Uterus (tissue), 4 donors: ENCODE results near the gene NPTX1. TPM values are rescaled to one million over a fixed set of nuclear protein-coding genes. Genes with fewer than 3 reads are reported as not detected.

Experiments
- DNase-seq, 2 donors: peaks; one replicate each; pipeline ENCODE4 v3.0.0-alpha.2; 2019 to 2020
- H3K27ac ChIP-seq, 2 donors: fragments of 200-600 bp; sonication (generic); 1 replicate in 1 of 2; 2 replicates in 1 of 2; pipeline ENCODE4 v1.5.1; 2016 to 2018
- H3K27me3 ChIP-seq, 2 donors: fragments of 200-600 bp; sonication (generic); one replicate each; pipeline ENCODE4 v1.5.1; 2018 to 2019; ENCODE audit warnings: control low read depth in 1 of 2
- H3K36me3 ChIP-seq, 2 donors: fragments of 200-600 bp; sonication (generic); one replicate each; pipeline ENCODE4 v1.5.1; 2019; ENCODE audit warnings: control low read depth in 1 of 2
- H3K4me1 ChIP-seq, 2 donors: fragments of 200-600 bp; sonication (generic); one replicate each; pipeline ENCODE4 v1.5.1; 2018 to 2019; ENCODE audit warnings: control low read depth in 1 of 2
- H3K4me3 ChIP-seq, 2 donors: fragments of 200-600 bp; sonication (generic); 1 replicate in 1 of 2; 2 replicates in 1 of 2; pipeline ENCODE4 v1.5.1; 2018 to 2019; ENCODE audit warnings: mild to moderate bottlenecking in 1 of 2
- H3K9me3 ChIP-seq, 2 donors: fragments of 200-600 bp; sonication (generic); one replicate each; pipeline ENCODE4 v1.5.1; 2019; ENCODE audit warnings: control low read depth in 1 of 2
- CTCF ChIP-seq, 4 experiments: fragments of 200-600 bp in 2 of 4; fragments of 450-650 bp in 2 of 4; sonication (generic) in 2 of 4; IDR thresholded peaks; one replicate each; pipeline ENCODE4 v1.5.1; 2016 to 2019; ENCODE audit warnings: antibody characterized with exemption in 4 of 4, mild to moderate bottlenecking in 2 of 4, moderate library complexity in 1 of 4
- POLR2A ChIP-seq, 2 donors: fragments of 450-650 bp; IDR thresholded peaks; one replicate each; pipeline ENCODE4 v1.6.1; 2016; ENCODE audit warnings: antibody characterized with exemption in 2 of 2, mild to moderate bottlenecking in 1 of 2, moderate library complexity in 1 of 2
- intact Hi-C: fragments of 100-400 bp; cut with DNase I; formaldehyde crosslinking; loops from one replicate; pipeline ENCODE4 v1.15.1; 2023; ENCODE audit warnings: low total_unique reads
- total RNA-seq, 4 donors: library from RNA; depleted of rRNA in 3 of 4; stranded (reverse); fragments of >200 nt in 3 of 4; gene quantifications; one replicate each; pipeline versions ENCODE4 v1.1.0 to v1.2.4, GENCODE V29; 2014 to 2023
- donor health status: DM: yes; HTN: yes; CAD: no.

The NPTX1 gene
- total RNA-seq, 4 donors from 2014 or later: 1.6 to 2.1 TPM; not detected in 2

- Histone ChIP-seq H3K9me3 (no peaks in the 10 kb centered on the region), H3K27ac (no peak overlapping the region), H3K4me1 (no peaks in the 10 kb centered on the region), H3K36me3 (no peaks in the 10 kb centered on the region), H3K27me3 (no peaks in the 10 kb centered on the region), H3K4me3 (no peak overlapping the region)
- TF ChIP-seq CTCF (IDR thresholded peaks at IDR 0.05) (no peak), POLR2A (IDR thresholded peaks at IDR 0.05) (no peak)
- no peak for DNase-seq
- intact Hi-C loops: no loop called here
These were observed 42.8 kb upstream of the NPTX1 start for GRCh38 chr17:80519091-80519781.

GRCh38 chr17:80518392-80518791, 42.0 kb upstream of the NPTX1 start:
- Histone ChIP-seq H3K27ac (no peak overlapping the region), H3K9me3 (no peaks in the 10 kb centered on the region), H3K4me3 (no peak overlapping the region), H3K4me1 (no peaks in the 10 kb centered on the region), H3K36me3 (no peaks in the 10 kb centered on the region), H3K27me3 (no peaks in the 10 kb centered on the region)
- intact Hi-C loops: no loop called here
- TF ChIP-seq POLR2A (IDR thresholded peaks at IDR 0.05) (no peak), CTCF (IDR thresholded peaks at IDR 0.05) (no peak)
- no peak for DNase-seq

- intact Hi-C loops: no loop called here
- no peaks in the 10 kb centered on the region for H3K9me3 ChIP-seq
- no peak for DNase-seq
These were observed 41.2 kb upstream of the NPTX1 start for GRCh38 chr17:80517641-80518040.

GRCh38 chr17:80516171-80516932, 39.9 kb upstream of the NPTX1 start:
- H3K36me3 ChIP-seq: no peaks in the 10 kb centered on the region
- H3K4me3 ChIP-seq: no peak overlapping the region
- no peak for DNase-seq
- H3K27ac ChIP-seq: no peak overlapping the region
- no peaks in the 10 kb centered on the region for H3K27me3 ChIP-seq
- no peak for TF ChIP-seq POLR2A (IDR thresholded peaks at IDR 0.05)
- no peak for TF ChIP-seq CTCF (IDR thresholded peaks at IDR 0.05)
- intact Hi-C loops: no loop called here
- no peaks in the 10 kb centered on the region for H3K9me3 ChIP-seq
- no peaks in the 10 kb centered on the region for H3K4me1 ChIP-seq

More at GRCh38 chr17:80517641-80518040, 41.2 kb upstream of the NPTX1 start:
- no peaks in the 10 kb centered on the region for H3K4me1 ChIP-seq
- no peaks in the 10 kb centered on the region for H3K27me3 ChIP-seq
- no peak overlapping the region for H3K4me3 ChIP-seq
- no peak overlapping the region for H3K27ac ChIP-seq
- no peak for TF ChIP-seq CTCF (IDR thresholded peaks at IDR 0.05)
- TF ChIP-seq POLR2A (IDR thresholded peaks at IDR 0.05): no peak
- H3K36me3 ChIP-seq: no peaks in the 10 kb centered on the region

DNA sequence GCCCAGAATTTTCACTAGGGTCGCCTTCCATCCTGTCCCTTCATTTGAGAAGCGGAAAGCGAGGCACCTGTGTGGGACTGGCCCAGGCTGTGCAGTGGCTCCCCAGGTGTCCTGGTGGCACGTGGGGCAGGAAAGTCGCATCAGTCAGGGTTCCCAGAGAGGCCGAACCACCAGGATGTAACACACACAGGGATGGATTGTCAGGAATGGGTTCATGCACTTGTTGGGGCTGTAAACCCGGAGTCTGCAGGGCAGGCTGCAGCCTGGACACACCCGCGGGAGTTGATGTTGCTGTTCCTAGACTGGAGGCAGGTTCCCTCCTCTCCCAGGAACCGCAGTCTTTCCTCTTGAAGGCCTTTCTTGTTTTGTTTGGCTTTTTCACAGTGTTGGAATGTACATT, 37.5 kb upstream of the NPTX1 start:
- Histone ChIP-seq H3K27me3 (no peaks in the 10 kb centered on the region), H3K9me3 (no peaks in the 10 kb centered on the region), H3K27ac (no peak overlapping the region), H3K4me1 (no peaks in the 10 kb centered on the region), H3K36me3 (no peaks in the 10 kb centered on the region), H3K4me3 (no peak overlapping the region)
- TF ChIP-seq CTCF (IDR thresholded peaks at IDR 0.05): no peak
- no peak for TF ChIP-seq POLR2A (IDR thresholded peaks at IDR 0.05)
- DNase-seq: no peak
- intact Hi-C loops: no loop called here
